Endothelial cell of umbilical vein (primary cell): ENCODE measurements around the gene TACSTD2. TPM values are rescaled to one million over a fixed set of nuclear protein-coding genes. Genes with fewer than 3 reads are reported as not detected.

Source experiments
- BruUV-seq: library from RNA; stranded (reverse); fragments of 400-500 nt; replicated peaks from 2 replicates; lab custom pipeline; 2021; lab: Mats Ljungman, UMichigan
- CTCF ChIA-PET: fragments of 300-600, 350-600 bp; sonication (Branson Sonifier 250); formaldehyde crosslinking; loops from one replicate; lab custom pipeline; 2021; ENCODE audit warnings: antibody characterized with exemption, inconsistent platforms; lab: Charles Lee
- POLR2A ChIA-PET: fragments of 300-600, 350-600 bp; sonication (Branson Sonifier 250); formaldehyde crosslinking; loops from one replicate; lab custom pipeline; 2021; ENCODE audit warnings: antibody characterized with exemption, inconsistent platforms; lab: Charles Lee
- DNase-seq: peaks from one replicate; pipeline ENCODE4 v3.0.0-alpha.2; 2011; ENCODE audit warnings: low read depth, low spot score
- FAIRE-seq: peaks from 2 replicates; lab custom pipeline; 2011; peaks lifted over from hg19 to GRCh38; lab: Jason Lieb, UNC
- H2AFZ ChIP-seq: 2 replicates; pipeline ENCODE4 v1.6.0; 2012; ENCODE audit warnings: low read depth, low read length, control low read depth, inconsistent platforms
- H3K27ac ChIP-seq: 2 replicates; pipeline ENCODE4 v1.5.1; 2011; ENCODE audit warnings: low read depth, mild to moderate bottlenecking, control low read depth, low read length, moderate library complexity; ENCODE audit not compliant: insufficient read depth
- H3K27me3 ChIP-seq, 2 experiments: 2 replicates each; pipeline versions ENCODE4 v1.6.0 to v1.6.1; 2011; ENCODE audit warnings: low read length in 2 of 2, mixed read lengths in 1 of 2; ENCODE audit not compliant: control insufficient read depth in 2 of 2, insufficient read depth in 2 of 2
- H3K36me3 ChIP-seq, 2 experiments: 2 replicates in 1 of 2; 3 replicates in 1 of 2; pipeline ENCODE4 v1.5.1; 2011; ENCODE audit warnings: low read length in 2 of 2, mild to moderate bottlenecking in 1 of 2, moderate library complexity in 1 of 2; ENCODE audit not compliant: control insufficient read depth in 2 of 2, insufficient read depth in 2 of 2; ENCODE audit errors: extremely low read depth in 1 of 2
- H3K4me1 ChIP-seq: 3 replicates; pipeline ENCODE4 v1.5.1; 2011; ENCODE audit warnings: mild to moderate bottlenecking, low read length; ENCODE audit not compliant: control insufficient read depth, insufficient read depth; ENCODE audit errors: extremely low read depth
- H3K4me2 ChIP-seq: 2 replicates; pipeline ENCODE4 v1.6.1; 2011; ENCODE audit warnings: low read length, control low read depth, mixed read lengths; ENCODE audit not compliant: insufficient read depth
- H3K4me3 ChIP-seq, 3 experiments: fragments of 200-600 bp in 1 of 3; sonication (generic), shearing (Covaris generic) in 1 of 3; replicated peaks in 1 of 3; 2 replicates each; pipeline ENCODE4 v1.5.1; 2011 to 2016; ENCODE audit warnings: control low read depth in 3 of 3, low read length in 3 of 3, mild to moderate bottlenecking in 2 of 3, inconsistent platforms in 1 of 3, low read depth in 1 of 3, moderate library complexity in 1 of 3; ENCODE audit not compliant: insufficient read depth in 1 of 3
- H3K79me2 ChIP-seq: 2 replicates; pipeline ENCODE4 v1.6.0; 2012; ENCODE audit warnings: low read length, inconsistent platforms; ENCODE audit not compliant: control insufficient read depth, insufficient read depth
- H3K9ac ChIP-seq: replicated peaks from 2 replicates; pipeline ENCODE3; 2011; ENCODE audit warnings: low read length, control low read depth; ENCODE audit not compliant: insufficient read depth; ENCODE audit errors: extremely low read depth
- H3K9me1 ChIP-seq: replicated peaks from 3 replicates; pipeline ENCODE4 v1.6.0; 2011; ENCODE audit warnings: mild to moderate bottlenecking, low read length; ENCODE audit not compliant: control insufficient read depth, insufficient read depth; ENCODE audit errors: extremely low read depth
- H3K9me3 ChIP-seq: replicated peaks from 2 replicates; pipeline ENCODE4 v1.5.1; 2012; ENCODE audit warnings: low read length, inconsistent platforms; ENCODE audit not compliant: control insufficient read depth, insufficient read depth
- H4K20me1 ChIP-seq: replicated peaks from 2 replicates; pipeline ENCODE3; 2011; ENCODE audit warnings: mild to moderate bottlenecking, low read length; ENCODE audit not compliant: control insufficient read depth, insufficient read depth; ENCODE audit errors: extremely low read depth
- CTCF ChIP-seq, 2 donors: IDR thresholded peaks; 1 replicate in 1 of 2; 2 replicates in 1 of 2; pipeline ENCODE4 v1.5.1; 2011; ENCODE audit warnings: low read length in 2 of 2, mild to moderate bottlenecking in 2 of 2, moderate library complexity in 2 of 2, control low read depth in 1 of 2, inconsistent platforms in 1 of 2, low read depth in 1 of 2; ENCODE audit not compliant: insufficient read depth in 1 of 2; ENCODE audit errors: extremely low read depth in 1 of 2
- EZH2 ChIP-seq: IDR thresholded peaks from 2 replicates; pipeline ENCODE4 v1.6.1; 2012; ENCODE audit warnings: borderline replicate concordance, low read depth, mild to moderate bottlenecking, moderate library complexity, low read length, inconsistent platforms; ENCODE audit not compliant: severe bottlenecking
- FOS ChIP-seq: IDR thresholded peaks from 2 replicates; pipeline ENCODE4 v1.6.1; 2011; ENCODE audit warnings: mild to moderate bottlenecking, low read length, moderate library complexity, borderline replicate concordance; ENCODE audit not compliant: insufficient read depth
- GATA2 ChIP-seq: IDR thresholded peaks from 2 replicates; pipeline ENCODE4 v1.7.0; 2011; ENCODE audit warnings: low read depth, mild to moderate bottlenecking, moderate library complexity, mixed read lengths, low read length; ENCODE audit not compliant: insufficient read length, insufficient read depth
- JUN ChIP-seq: IDR thresholded peaks from 2 replicates; pipeline ENCODE4 v1.6.1; 2011; ENCODE audit warnings: borderline replicate concordance, low read depth; ENCODE audit not compliant: insufficient read length, insufficient read depth
- MYC ChIP-seq: IDR thresholded peaks from one replicate; pipeline ENCODE4 v1.6.1; 2011; ENCODE audit warnings: mild to moderate bottlenecking, low read depth, low read length
- POLR2A ChIP-seq: IDR thresholded peaks from 2 replicates; pipeline ENCODE4 v1.6.1; 2012; ENCODE audit warnings: low read depth, mild to moderate bottlenecking, control low read depth, low read length
- POLR2AphosphoS5 ChIP-seq: IDR thresholded peaks from 2 replicates; pipeline ENCODE4 v1.6.1; 2012; ENCODE audit warnings: low read depth, mild to moderate bottlenecking, control low read depth, low read length, moderate library complexity; ENCODE audit not compliant: insufficient read depth
- dilution Hi-C: fragments of 300-500 bp; cut with MboI; formaldehyde crosslinking; loops from one replicate; pipeline ENCODE4 v1.15.0; 2019; ENCODE audit warnings: low sequenced_read_pairs; ENCODE audit not compliant: extremely low pct_ligation_motif_present
- intact Hi-C: fragments of 100-400 bp; cut with micrococcal nuclease; formaldehyde crosslinking; loops from one replicate; pipeline ENCODE4 v1.10.0; 2022
- polyA plus RNA-seq, 4 experiments: library from polyadenylated mRNA; depleted of rRNA in 3 of 4; stranded (reverse) in 3 of 4; unstranded in 1 of 4; fragments of >200 nt; gene quantifications; 2 replicates each; pipeline versions ENCODE4 v1.2.1 to v1.2.3, GENCODE V29; 2011 to 2012; ENCODE audit warnings: missing spikeins in 1 of 4
- total RNA-seq: library from RNA; stranded (reverse); gene quantifications from 2 replicates; pipeline ENCODE4 v1.2.3, GENCODE V29; 2021
- TF ChIP-seq, protein P1 (sequence below): IDR thresholded peaks from 2 replicates; pipeline ENCODE4 v1.6.1; 2011; ENCODE audit not compliant: insufficient read depth, insufficient read length

Gene TACSTD2
- total and polyA plus RNA-seq, 2 donors (not counting 3 experiments of a cell fraction or from before 2014, with no cell fraction given) = 30.7 to 43.3 TPM

- Histone ChIP-seq H3K4me1 (peaks cover 22% of the 10 kb centered on the region), H3K4me3 (peak overlapping the region; percentile 2 to 87 (median 75)), H3K27me3 (no peaks in the 10 kb centered on the region), H3K9me3 (no peaks in the 10 kb centered on the region), H3K27ac (peak overlapping the region; percentile 33), H3K9me1 (no peaks in the 10 kb centered on the region), H3K4me2 (peak overlapping the region; percentile 88), H3K9ac (peak overlapping the region; percentile 66), H4K20me1 (no peaks in the 10 kb centered on the region), H2AFZ (peak overlapping the region; percentile 61), H3K79me2 (peaks cover 31% of the 10 kb centered on the region), H3K36me3 (no peaks in the 10 kb centered on the region)
- FAIRE-seq (peak; percentile 21), DNase-seq (no peak)
- ChIA-PET CTCF (interaction anchor here (1.0 to 3.5 kb wide), 4 partner anchors 15 to 141 kb away, joined by 3 to 27 read pairs (median 3); no protein-coding TSS in a partner anchor), POLR2A (no interaction called here)
- intact Hi-C loops = loop anchor here (1.0 to 5.0 kb wide), 3 partner anchors 41 to 75 kb away; no protein-coding TSS in a partner anchor
- dilution Hi-C loops = no loop called here
- BruUV-seq = TSS peak; percentile 20
- TF ChIP-seq EZH2 (no peak), POLR2A (no peak), CTCF (IDR thresholded peaks at IDR 0.05; ENCODE audit: extremely low read depth in 1 of 2, insufficient read depth in 1 of 2, low read depth in 1 of 2, low read length in 2 of 2) (no peak), FOS (no peak), JUN (no peak), POLR2AphosphoS5 (no peak), GATA2 (no peak), MYC (no peak)
- TF ChIP-seq, protein P1, sequence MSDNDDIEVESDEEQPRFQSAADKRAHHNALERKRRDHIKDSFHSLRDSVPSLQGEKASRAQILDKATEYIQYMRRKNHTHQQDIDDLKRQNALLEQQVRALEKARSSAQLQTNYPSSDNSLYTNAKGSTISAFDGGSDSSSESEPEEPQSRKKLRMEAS = no peak
Observed at GRCh38 chr1:58577654-58578030, 590 bp upstream of the TACSTD2 start.
